Parathyroid adenoma (tissue), 2 donors: Measurements from ENCODE around the gene BCR.

ENCODE experiments used
- H2AFZ ChIP-seq: fragments of 300-600 bp; sonication (generic); one replicate; pipeline ENCODE4 v1.7.0; 2017; ENCODE audit warnings: antibody characterized with exemption, mild to moderate bottlenecking
- H3K27ac ChIP-seq: fragments of 300-600 bp; sonication (generic); one replicate; pipeline ENCODE4 v1.7.0; 2017
- H3K27me3 ChIP-seq: fragments of 300-600 bp; sonication (generic); one replicate; pipeline ENCODE4 v1.7.0; 2017; ENCODE audit warnings: low read length; ENCODE audit not compliant: control insufficient read depth, insufficient read depth
- H3K36me3 ChIP-seq: fragments of 300-600 bp; sonication (generic); one replicate; pipeline ENCODE4 v1.7.0; 2017; ENCODE audit warnings: low read length; ENCODE audit not compliant: control insufficient read depth, insufficient read depth
- H3K4me1 ChIP-seq: fragments of 300-600 bp; sonication (generic); one replicate; pipeline ENCODE4 v1.7.0; 2017; ENCODE audit warnings: control low read depth
- H3K4me2 ChIP-seq: fragments of 300-600 bp; sonication (generic); one replicate; pipeline ENCODE4 v1.7.0; 2017; ENCODE audit warnings: low read length
- H3K4me3 ChIP-seq: fragments of 300-600 bp; sonication (generic); one replicate; pipeline ENCODE4 v1.7.0; 2017; ENCODE audit warnings: low read depth, low read length
- H3K79me2 ChIP-seq: fragments of 300-600 bp; sonication (generic); one replicate; pipeline ENCODE4 v1.7.0; 2017; ENCODE audit warnings: control low read depth
- H3K9ac ChIP-seq: fragments of 300-600 bp; sonication (generic); one replicate; pipeline ENCODE4 v1.7.0; 2017; ENCODE audit warnings: mild to moderate bottlenecking
- H3K9me3 ChIP-seq: fragments of 300-600 bp; sonication (generic); one replicate; pipeline ENCODE4 v1.7.0; 2017; ENCODE audit warnings: low read length; ENCODE audit not compliant: control insufficient read depth
- TF ChIP-seq, protein P1 (sequence below): fragments of 300-600 bp; sonication (generic); IDR thresholded peaks from one replicate; pipeline ENCODE4 v1.7.0; 2017; ENCODE audit warnings: antibody characterized with exemption, mild to moderate bottlenecking
- donor health status: primary hyperparathyroidism.

BCR gene

GRCh38 chr22:23256986-23257888 is 76.9 kb downstream of the BCR start:
- no peaks in the 10 kb centered on the region for H3K36me3 ChIP-seq
- H3K27me3 ChIP-seq = no peaks in the 10 kb centered on the region
- H3K4me1 ChIP-seq = no peaks in the 10 kb centered on the region
- no peak overlapping the region for H3K4me3 ChIP-seq
- no peaks in the 10 kb centered on the region for H3K9me3 ChIP-seq
- H3K79me2 ChIP-seq = no peaks in the 10 kb centered on the region
- no peak overlapping the region for H3K4me2 ChIP-seq
- no peak overlapping the region for H3K9ac ChIP-seq
- TF ChIP-seq, protein P1, sequence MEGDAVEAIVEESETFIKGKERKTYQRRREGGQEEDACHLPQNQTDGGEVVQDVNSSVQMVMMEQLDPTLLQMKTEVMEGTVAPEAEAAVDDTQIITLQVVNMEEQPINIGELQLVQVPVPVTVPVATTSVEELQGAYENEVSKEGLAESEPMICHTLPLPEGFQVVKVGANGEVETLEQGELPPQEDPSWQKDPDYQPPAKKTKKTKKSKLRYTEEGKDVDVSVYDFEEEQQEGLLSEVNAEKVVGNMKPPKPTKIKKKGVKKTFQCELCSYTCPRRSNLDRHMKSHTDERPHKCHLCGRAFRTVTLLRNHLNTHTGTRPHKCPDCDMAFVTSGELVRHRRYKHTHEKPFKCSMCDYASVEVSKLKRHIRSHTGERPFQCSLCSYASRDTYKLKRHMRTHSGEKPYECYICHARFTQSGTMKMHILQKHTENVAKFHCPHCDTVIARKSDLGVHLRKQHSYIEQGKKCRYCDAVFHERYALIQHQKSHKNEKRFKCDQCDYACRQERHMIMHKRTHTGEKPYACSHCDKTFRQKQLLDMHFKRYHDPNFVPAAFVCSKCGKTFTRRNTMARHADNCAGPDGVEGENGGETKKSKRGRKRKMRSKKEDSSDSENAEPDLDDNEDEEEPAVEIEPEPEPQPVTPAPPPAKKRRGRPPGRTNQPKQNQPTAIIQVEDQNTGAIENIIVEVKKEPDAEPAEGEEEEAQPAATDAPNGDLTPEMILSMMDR = no peak
- H2AFZ ChIP-seq = no peak overlapping the region
- H3K27ac ChIP-seq = no peak overlapping the region

GRCh38 chr22:23257889-23258825 is 77.8 kb downstream of the BCR start:
- no peak overlapping the region for H3K9ac ChIP-seq
- TF ChIP-seq, protein P1 = no peak

GRCh38 chr22:23258826-23259170 is 78.5 kb downstream of the BCR start:
- H3K79me2 ChIP-seq = no peaks in the 10 kb centered on the region
- no peaks in the 10 kb centered on the region for H3K4me1 ChIP-seq
- no peaks in the 10 kb centered on the region for H3K36me3 ChIP-seq
- H2AFZ ChIP-seq = no peak overlapping the region
- no peak overlapping the region for H3K9ac ChIP-seq
- no peaks in the 10 kb centered on the region for H3K9me3 ChIP-seq
- no peak overlapping the region for H3K4me2 ChIP-seq
- no peak overlapping the region for H3K4me3 ChIP-seq
- TF ChIP-seq, protein P1 = no peak
- no peak overlapping the region for H3K27ac ChIP-seq
- H3K27me3 ChIP-seq = no peaks in the 10 kb centered on the region

More at GRCh38 chr22:23257889-23258825, 77.8 kb downstream of the BCR start:
- Histone ChIP-seq H3K4me1 (no peaks in the 10 kb centered on the region), H3K9me3 (no peaks in the 10 kb centered on the region), H3K4me2 (no peak overlapping the region), H3K36me3 (no peaks in the 10 kb centered on the region), H3K79me2 (no peaks in the 10 kb centered on the region), H3K4me3 (no peak overlapping the region), H3K27me3 (no peaks in the 10 kb centered on the region), H3K27ac (no peak overlapping the region), H2AFZ (no peak overlapping the region)

DNA sequence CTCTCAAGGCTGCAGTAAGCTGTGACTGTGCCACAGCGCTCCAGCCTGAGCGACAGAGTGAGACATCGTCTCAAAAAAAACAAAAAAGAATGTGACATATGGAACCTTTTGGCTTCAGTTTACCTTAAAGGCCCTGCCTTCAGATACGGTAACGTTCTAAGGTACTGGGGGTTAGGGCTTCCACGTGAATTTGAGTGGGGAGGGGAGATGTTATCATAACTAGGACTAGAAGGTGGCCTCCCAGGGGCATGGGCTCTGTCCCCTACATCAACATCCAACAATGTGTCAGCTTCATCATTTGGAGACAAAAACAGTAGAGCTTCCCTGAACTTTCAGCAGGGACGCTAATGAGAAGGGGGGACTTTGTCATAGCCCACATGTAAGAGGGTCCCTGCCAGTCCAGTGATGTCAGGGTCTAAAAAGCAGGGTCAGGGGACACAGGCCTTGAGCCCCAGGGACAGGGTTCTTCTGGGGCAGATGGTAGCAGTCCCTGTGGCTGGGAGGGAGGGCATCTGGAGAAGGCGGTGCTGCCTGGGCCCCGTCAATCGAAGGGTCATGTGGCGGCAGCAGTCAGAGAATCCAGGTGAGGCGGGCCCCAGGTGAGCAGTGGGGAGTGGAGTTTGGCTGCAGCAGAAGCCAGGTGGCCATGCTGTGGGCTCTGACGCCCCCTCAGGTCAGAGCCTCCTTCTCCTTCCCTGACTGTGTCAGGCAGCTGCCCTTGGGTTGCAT is 79.8 kb downstream of the BCR start:
- H3K4me3 ChIP-seq = no peak overlapping the region
- no peaks in the 10 kb centered on the region for H3K4me1 ChIP-seq
- no peaks in the 10 kb centered on the region for H3K36me3 ChIP-seq
- no peaks in the 10 kb centered on the region for H3K79me2 ChIP-seq
- H3K27ac ChIP-seq = no peak overlapping the region
- TF ChIP-seq, protein P1 = no peak
- H3K27me3 ChIP-seq = no peaks in the 10 kb centered on the region
- no peak overlapping the region for H2AFZ ChIP-seq
- H3K4me2 ChIP-seq = no peak overlapping the region
- no peak overlapping the region for H3K9ac ChIP-seq
- no peaks in the 10 kb centered on the region for H3K9me3 ChIP-seq
